T-helper 2 cell treated with Interferon-gamma antibody and Interleukin-4, amounts not matched to agents 100 ng/mL and 5 ng/mL, for 36 hours (primary cell): Measurements from ENCODE around the gene IDH3A. TPM values are rescaled to one million over a fixed set of nuclear protein-coding genes. Genes with fewer than 3 reads are reported as not detected.

Experiments
- intact Hi-C: fragments of 100-400 bp; cut with micrococcal nuclease; formaldehyde crosslinking; loops from one replicate; pipeline ENCODE4 v1.15.1; 2023
- total RNA-seq: library from RNA; stranded (reverse); gene quantifications from 2 replicates; pipeline ENCODE4 v1.2.3, GENCODE V29; 2022

The IDH3A gene
- total RNA-seq, 1 donor from 2014 or later, result 115 TPM

DNA sequence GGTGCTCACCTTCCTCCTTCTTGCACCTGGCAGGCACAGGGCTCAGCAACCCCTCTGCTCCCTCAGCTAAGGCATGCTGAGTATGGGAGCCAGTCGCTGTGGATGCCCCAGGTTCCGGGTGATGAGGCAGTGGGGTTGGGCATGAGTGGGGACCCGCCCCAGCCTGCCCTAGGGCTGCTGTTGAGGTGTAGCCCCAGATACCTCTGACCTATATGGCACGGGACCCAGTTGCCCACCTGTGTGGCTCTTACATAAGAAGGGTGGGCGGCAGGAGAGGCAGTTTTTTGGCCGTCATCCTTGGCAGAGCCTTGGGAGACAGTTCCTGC lies 64.2 kb downstream of the IDH3A start:
- intact Hi-C loops, result no loop called here

- intact Hi-C loops, result no loop called here
Observed at GRCh38 chr15:78213956-78214355, 64.8 kb downstream of the IDH3A start.

DNA sequence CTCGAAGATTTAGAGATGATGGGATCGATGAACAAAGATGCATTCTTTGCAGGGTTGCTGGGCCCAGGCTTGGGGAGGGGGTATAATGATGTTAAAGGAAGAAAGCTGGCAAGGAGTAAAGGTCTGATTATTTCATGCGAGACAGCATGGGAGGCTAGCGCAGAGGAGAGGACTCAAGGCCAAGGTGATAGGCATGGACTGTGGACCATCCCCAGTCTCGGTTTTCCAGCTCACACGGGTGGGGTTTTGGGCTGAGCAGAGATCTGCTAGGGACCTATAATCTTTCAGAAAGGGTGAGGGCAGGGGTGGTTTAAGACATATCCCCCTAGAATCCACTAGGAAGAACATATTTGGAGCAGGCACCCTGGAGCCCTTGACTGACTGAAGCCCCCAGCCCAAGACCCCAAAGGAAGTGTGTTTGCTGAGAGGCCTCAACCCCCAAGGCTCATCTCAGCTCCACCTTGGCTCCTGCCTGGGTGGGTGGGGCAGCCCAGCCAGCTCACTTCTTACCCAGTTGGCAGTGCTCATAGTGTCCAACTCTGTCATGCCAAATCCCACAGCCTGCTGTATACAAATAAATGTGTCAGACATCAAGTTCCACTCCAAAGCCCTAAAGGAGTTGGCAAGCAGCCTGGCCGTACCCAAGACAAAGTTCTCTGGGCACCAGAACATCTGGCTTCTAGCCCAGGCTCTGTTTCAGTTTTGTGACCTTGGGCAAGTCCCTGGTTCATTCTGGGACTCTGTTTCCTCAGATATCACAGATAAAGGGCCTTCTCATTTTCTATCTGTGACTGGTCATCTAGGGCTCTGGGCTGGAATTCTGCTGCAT lies 67.3 kb downstream of the IDH3A start:
- intact Hi-C loops, result no loop called here

GRCh38 chr15:78220713-78221112 lies 71.6 kb downstream of the IDH3A start:
- intact Hi-C loops, result no loop called here

Other genes with a start within 250 kb of the IDH3A start
- gene TBC1D2B, start 71.7 kb upstream of the IDH3A start, total RNA-seq, result 83.8 and 84.0 TPM in 2 replicates
- gene SH2D7, start 56.8 kb upstream of the IDH3A start, total RNA-seq, result 0.11 and 0.34 TPM in 2 replicates
- 1.1 and 1.8 TPM in 2 replicates for gene CIB2, start 17.9 kb upstream of the IDH3A start, total RNA-seq
- gene ACSBG1, start 85.2 kb downstream of the IDH3A start, total RNA-seq, result not detected in 2 replicates
- gene DNAJA4, start 115.2 kb downstream of the IDH3A start, total RNA-seq, result 39.2 and 39.5 TPM in 2 replicates
- gene SKIC8, start 150.2 kb downstream of the IDH3A start, total RNA-seq, result 46.0 and 46.2 TPM in 2 replicates
- 0.52 TPM in 1 of 2 replicates, not detected in the other for gene CRABP1, start 191.0 kb downstream of the IDH3A start, total RNA-seq